Cerebellar nuclear complex (tissue), 1 donor: ENCODE data around the gene CD2BP2.
A peak's percentile ranks its signal among the peaks of the same experiment; 100 is the strongest.
"Not testable (repeated sequence)": the region's sequence is repeated elsewhere in the genome, so short reads cannot be mapped to it uniquely, and the experiment has no call there.

Experiments
- DNase-seq, 2 experiments: peaks; one replicate each; lab custom pipeline; 2025; lab: John Stamatoyannopoulos, UW

The CD2BP2 gene

GRCh38 chr16:30355144-30355953 is at the start of gene CD2BP2:
Gene CD2BP2 (minus strand): TSS chr16:30355308. CDS start chr16:30354681, 627 bp downstream.
- peak; percentile 82 to 94 for DNase-seq

GRCh38 chr16:30401768-30402425 is 46.8 kb upstream of the CD2BP2 start:
- DNase-seq = no peak

GRCh38 chr16:30399435-30400186 is 44.5 kb upstream of the CD2BP2 start:
- DNase-seq = no peak

GRCh38 chr16:30398661-30399434 is 43.7 kb upstream of the CD2BP2 start:
- no peak for DNase-seq

GRCh38 chr16:30397776-30398660 is 42.9 kb upstream of the CD2BP2 start:
- no peak for DNase-seq

GRCh38 chr16:30397056-30397455 is 41.9 kb upstream of the CD2BP2 start:
- DNase-seq = no peak

GRCh38 chr16:30396627-30397026 is 41.5 kb upstream of the CD2BP2 start:
- DNase-seq = not testable (repeated sequence)

GRCh38 chr16:30395992-30396585 is 41.0 kb upstream of the CD2BP2 start:
- DNase-seq = no peak

GRCh38 chr16:30395155-30395991 is 40.3 kb upstream of the CD2BP2 start, which contains the start of gene ZNF48:
Gene ZNF48 (plus strand): TSS chr16:30395420. CDS start chr16:30395795, 375 bp downstream.
- DNase-seq = peak in 1 of 2 experiments; percentile 68

- no peak for DNase-seq
Observed at GRCh38 chr16:30394592-30395154, 39.6 kb upstream of the CD2BP2 start.

- no peak for DNase-seq
Observed at GRCh38 chr16:30383521-30383920, 28.4 kb upstream of the CD2BP2 start.

- DNase-seq = no peak
Observed at GRCh38 chr16:30382111-30382881, 27.2 kb upstream of the CD2BP2 start, which contains the start of gene SEPTIN1. Gene SEPTIN1 (minus strand): TSS chr16:30382561. CDS start chr16:30382542, 19 bp downstream.

- no peak for DNase-seq
Observed at GRCh38 chr16:30381291-30382041, 26.4 kb upstream of the CD2BP2 start.

GRCh38 chr16:30380803-30381208 is 25.7 kb upstream of the CD2BP2 start:
- no peak for DNase-seq

- no peak for DNase-seq
Observed at GRCh38 chr16:30380072-30380802, 25.1 kb upstream of the CD2BP2 start.

- DNase-seq = no peak
Observed at GRCh38 chr16:30379158-30379783, 24.2 kb upstream of the CD2BP2 start.
